SK-N-SH (cell line): ENCODE data around the gene SHLD1.

Experiments used
- FOSL2 ChIP-seq: IDR thresholded peaks from 2 replicates; pipeline ENCODE4 v1.4.0; 2012; ENCODE audit warnings: low read depth, mild to moderate bottlenecking, moderate library complexity, borderline replicate concordance
- FOXJ3 ChIP-seq: sonication (generic); formaldehyde crosslinking; IDR thresholded peaks from 2 replicates; pipeline ENCODE4 v1.5.1; 2020; ENCODE audit warnings: mild to moderate bottlenecking, missing genetic modification reagents
- FOXM1 ChIP-seq: IDR thresholded peaks from 2 replicates; pipeline ENCODE4 v1.4.0; 2012; ENCODE audit warnings: low read depth, mild to moderate bottlenecking
- GATA2 ChIP-seq: sonication (generic); formaldehyde crosslinking; IDR thresholded peaks from 2 replicates; pipeline ENCODE4 v1.5.0; 2020; ENCODE audit warnings: mild to moderate bottlenecking, missing genetic modification reagents
- MXI1 ChIP-seq: IDR thresholded peaks from 2 replicates; pipeline ENCODE4 v1.6.1; 2012; ENCODE audit warnings: mild to moderate bottlenecking, low read depth, low read length, improper control_type of control experiment
- POLR2AphosphoS5 ChIP-seq: IDR thresholded peaks from 2 replicates; pipeline ENCODE4 v1.6.1; 2012; ENCODE audit warnings: low read depth, low read length
- RFX5 ChIP-seq: IDR thresholded peaks from 2 replicates; pipeline ENCODE4 v1.6.1; 2012; ENCODE audit warnings: mild to moderate bottlenecking, improper control_type of control experiment, low read length
- SIN3A ChIP-seq: IDR thresholded peaks from 2 replicates; pipeline ENCODE4 v1.6.1; 2012; ENCODE audit warnings: low read depth, mild to moderate bottlenecking, low read length, moderate library complexity, borderline replicate concordance
- TEAD4 ChIP-seq: IDR thresholded peaks from 2 replicates; pipeline ENCODE4 v1.4.0; 2012; ENCODE audit warnings: mild to moderate bottlenecking, borderline replicate concordance; ENCODE audit not compliant: insufficient read depth
- TF ChIP-seq, protein P1 (sequence below): fragments of 200-600 bp; sonication (generic); IDR thresholded peaks from 2 replicates; pipeline ENCODE4 v1.6.1; 2017; ENCODE audit warnings: antibody characterized with exemption, mild to moderate bottlenecking, moderate library complexity
- TF ChIP-seq, protein P2 (sequence below): IDR thresholded peaks from 2 replicates; pipeline ENCODE4; 2012

DNA sequence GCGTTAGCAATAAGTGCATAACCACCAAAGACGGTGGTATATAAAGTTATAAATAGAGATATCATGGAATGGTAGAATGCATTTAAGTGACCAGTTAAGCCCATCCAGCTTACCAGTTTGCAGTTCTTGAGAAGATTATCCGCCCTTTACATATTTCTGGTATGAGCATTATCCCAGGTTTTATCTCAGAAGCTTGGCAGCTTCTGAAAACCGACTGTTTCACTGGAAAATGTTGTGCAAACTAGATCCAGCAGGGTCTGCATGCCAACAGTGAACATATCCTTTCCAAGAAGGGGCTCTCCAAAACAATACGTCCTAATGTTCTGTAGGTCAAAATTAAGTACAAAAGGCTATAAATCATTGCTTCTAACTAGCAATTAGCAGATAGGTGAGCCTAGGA, 29.5 kb upstream of the SHLD1 start:
- no peak for TF ChIP-seq POLR2AphosphoS5
- TF ChIP-seq GATA2 (CRISPR knock-in tag) = no peak
- TF ChIP-seq RFX5 = no peak
- TF ChIP-seq MXI1 = no peak
- TF ChIP-seq, protein P1, sequence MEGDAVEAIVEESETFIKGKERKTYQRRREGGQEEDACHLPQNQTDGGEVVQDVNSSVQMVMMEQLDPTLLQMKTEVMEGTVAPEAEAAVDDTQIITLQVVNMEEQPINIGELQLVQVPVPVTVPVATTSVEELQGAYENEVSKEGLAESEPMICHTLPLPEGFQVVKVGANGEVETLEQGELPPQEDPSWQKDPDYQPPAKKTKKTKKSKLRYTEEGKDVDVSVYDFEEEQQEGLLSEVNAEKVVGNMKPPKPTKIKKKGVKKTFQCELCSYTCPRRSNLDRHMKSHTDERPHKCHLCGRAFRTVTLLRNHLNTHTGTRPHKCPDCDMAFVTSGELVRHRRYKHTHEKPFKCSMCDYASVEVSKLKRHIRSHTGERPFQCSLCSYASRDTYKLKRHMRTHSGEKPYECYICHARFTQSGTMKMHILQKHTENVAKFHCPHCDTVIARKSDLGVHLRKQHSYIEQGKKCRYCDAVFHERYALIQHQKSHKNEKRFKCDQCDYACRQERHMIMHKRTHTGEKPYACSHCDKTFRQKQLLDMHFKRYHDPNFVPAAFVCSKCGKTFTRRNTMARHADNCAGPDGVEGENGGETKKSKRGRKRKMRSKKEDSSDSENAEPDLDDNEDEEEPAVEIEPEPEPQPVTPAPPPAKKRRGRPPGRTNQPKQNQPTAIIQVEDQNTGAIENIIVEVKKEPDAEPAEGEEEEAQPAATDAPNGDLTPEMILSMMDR = no peak
- TF ChIP-seq, protein P2, sequence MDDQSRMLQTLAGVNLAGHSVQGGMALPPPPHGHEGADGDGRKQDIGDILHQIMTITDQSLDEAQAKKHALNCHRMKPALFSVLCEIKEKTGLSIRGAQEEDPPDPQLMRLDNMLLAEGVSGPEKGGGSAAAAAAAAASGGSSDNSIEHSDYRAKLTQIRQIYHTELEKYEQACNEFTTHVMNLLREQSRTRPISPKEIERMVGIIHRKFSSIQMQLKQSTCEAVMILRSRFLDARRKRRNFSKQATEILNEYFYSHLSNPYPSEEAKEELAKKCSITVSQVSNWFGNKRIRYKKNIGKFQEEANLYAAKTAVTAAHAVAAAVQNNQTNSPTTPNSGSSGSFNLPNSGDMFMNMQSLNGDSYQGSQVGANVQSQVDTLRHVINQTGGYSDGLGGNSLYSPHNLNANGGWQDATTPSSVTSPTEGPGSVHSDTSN = no peak
- TF ChIP-seq FOXJ3 (CRISPR knock-in tag) = no peak
- no peak for TF ChIP-seq TEAD4
- no peak for TF ChIP-seq FOSL2
- no peak for TF ChIP-seq SIN3A
- no peak for TF ChIP-seq FOXM1
